NCI-H2171 treated with DMSO at 0.1 percent for 48 hours (cell line): ENCODE measurements around the gene MORN5.

Source experiments
- DNase-seq: peaks from one replicate; lab custom pipeline; 2025; lab: John Stamatoyannopoulos, UW

MORN5 gene

GRCh38 chr9:122191584-122191983, 31.9 kb downstream of the MORN5 start:
- no peak for DNase-seq

- DNase-seq, result no peak
These were observed 32.7 kb downstream of the MORN5 start for GRCh38 chr9:122192261-122192875.

GRCh38 chr9:122192914-122193525, 33.3 kb downstream of the MORN5 start:
- no peak for DNase-seq

- DNase-seq, result no peak
These were observed 33.9 kb downstream of the MORN5 start for GRCh38 chr9:122193651-122194050.

- DNase-seq, result no peak
These were observed 36.2 kb downstream of the MORN5 start for GRCh38 chr9:122195875-122196274.

- DNase-seq, result peak; percentile 48
These were observed 37.7 kb downstream of the MORN5 start for GRCh38 chr9:122197426-122197825.

GRCh38 chr9:122197882-122198281, 38.2 kb downstream of the MORN5 start:
- DNase-seq, result no peak

- DNase-seq, result no peak
These were observed 41.4 kb downstream of the MORN5 start for GRCh38 chr9:122200960-122201595.

- DNase-seq, result no peak
These were observed 41.9 kb downstream of the MORN5 start for GRCh38 chr9:122201641-122202040.

GRCh38 chr9:122202111-122202510, 42.4 kb downstream of the MORN5 start:
- no peak for DNase-seq

- no peak for DNase-seq
These were observed 44.3 kb downstream of the MORN5 start for GRCh38 chr9:122204055-122204454.

GRCh38 chr9:122204491-122204890, 44.8 kb downstream of the MORN5 start:
- no peak for DNase-seq

GRCh38 chr9:122205176-122205575, 45.5 kb downstream of the MORN5 start:
- DNase-seq, result no peak

- no peak for DNase-seq
These were observed 46.7 kb downstream of the MORN5 start for GRCh38 chr9:122206118-122207046.

- DNase-seq, result no peak
These were observed 47.4 kb downstream of the MORN5 start for GRCh38 chr9:122207096-122207495.

- DNase-seq, result no peak
These were observed 49.7 kb downstream of the MORN5 start for GRCh38 chr9:122209451-122209850.

GRCh38 chr9:122212473-122213004, 52.8 kb downstream of the MORN5 start:
- DNase-seq, result no peak

GRCh38 chr9:122213102-122213588, 53.4 kb downstream of the MORN5 start:
- no peak for DNase-seq

- peak; percentile 81 for DNase-seq
These were observed 54.1 kb downstream of the MORN5 start for GRCh38 chr9:122213589-122214413.

GRCh38 chr9:122214507-122214906, 54.8 kb downstream of the MORN5 start:
- no peak for DNase-seq

GRCh38 chr9:122215663-122216062, 56.0 kb downstream of the MORN5 start:
- no peak for DNase-seq
